ENCODE results near the gene VARS1.
"Not testable (repeated sequence)": the region's sequence is repeated elsewhere in the genome, so short reads cannot be mapped to it uniquely, and the experiment has no call there.

The VARS1 gene

DNA sequence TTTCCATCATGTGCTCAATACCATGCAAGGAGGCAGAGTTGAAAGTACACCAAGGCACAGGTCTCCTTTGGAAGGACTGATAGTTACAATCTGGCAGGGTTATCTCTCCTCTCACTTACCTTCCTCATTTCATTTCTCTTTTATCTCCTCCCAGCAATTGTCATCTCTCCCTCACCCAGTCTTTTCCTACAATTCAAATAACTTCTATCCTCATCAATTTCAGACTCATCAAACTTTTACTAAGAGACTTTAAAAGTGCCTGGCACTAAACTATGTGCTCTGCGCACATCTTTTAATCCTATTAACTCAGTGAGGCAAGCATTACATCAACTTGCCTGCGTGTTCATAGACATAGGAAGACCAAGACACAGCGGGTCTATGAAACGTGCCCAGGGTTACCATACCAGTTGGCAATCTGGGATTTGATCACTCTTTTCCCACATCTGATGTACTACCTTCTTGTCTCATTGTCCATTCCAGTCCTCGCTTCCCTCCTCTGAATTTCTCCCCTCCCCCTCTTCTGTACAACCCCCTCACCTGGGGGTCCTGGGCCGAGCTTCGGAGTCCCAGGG, 1.2 kb downstream of the VARS1 start:
- no peak for DNase-seq (ENCODE audit: low read depth)

DNA sequence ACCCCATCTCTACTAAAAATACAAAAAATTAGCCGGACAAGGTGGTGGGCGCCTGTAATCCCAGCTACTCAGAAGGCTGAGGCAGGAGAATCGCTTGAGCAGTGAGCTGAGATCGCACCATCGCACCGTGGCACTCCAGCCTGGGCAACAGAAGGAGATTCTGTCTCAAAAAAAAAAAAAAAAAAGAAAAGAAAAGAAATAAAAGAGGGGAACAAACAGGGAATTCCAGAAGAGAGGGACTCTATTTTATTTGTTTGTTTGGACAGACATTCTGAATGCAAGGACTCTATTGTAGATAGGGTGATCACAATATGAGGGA, 1.7 kb downstream of the VARS1 start:
- DNase-seq (ENCODE audit: low read depth), result not testable (repeated sequence)

GRCh38 chr6:31792761-31793171, 2.8 kb downstream of the VARS1 start:
- DNase-seq (ENCODE audit: low read depth), result no peak

- no peak for DNase-seq (ENCODE audit: low read depth)
Measured at GRCh38 chr6:31792090-31792374, 3.5 kb downstream of the VARS1 start.

GRCh38 chr6:31791324-31792089, 4.0 kb downstream of the VARS1 start:
- no peak for DNase-seq (ENCODE audit: low read depth)

DNA sequence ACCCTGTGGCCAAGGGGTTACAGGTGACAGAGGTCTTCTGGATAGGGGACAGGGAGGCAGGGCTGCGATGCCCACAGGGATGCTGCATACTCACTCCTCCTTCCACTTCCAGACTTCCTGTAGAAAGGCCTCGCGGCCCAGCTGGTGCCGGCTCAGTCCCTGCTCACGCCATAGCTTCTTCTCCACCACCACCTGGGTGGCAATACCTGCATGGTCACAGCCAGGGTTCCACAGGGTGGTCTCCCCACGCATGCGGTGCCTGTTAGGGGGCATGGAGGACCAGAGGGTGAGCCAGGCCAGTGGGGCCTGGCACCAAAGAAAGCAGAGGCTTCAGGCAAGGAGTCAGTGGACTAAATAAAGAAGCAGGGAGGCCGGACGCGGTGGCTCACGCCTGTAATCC, 10.1 kb downstream of the VARS1 start:
- no peak for DNase-seq (ENCODE audit: low read depth)

- DNase-seq (ENCODE audit: low read depth), result no peak
Measured at GRCh38 chr6:31784098-31784925, 11.2 kb downstream of the VARS1 start.

DNA sequence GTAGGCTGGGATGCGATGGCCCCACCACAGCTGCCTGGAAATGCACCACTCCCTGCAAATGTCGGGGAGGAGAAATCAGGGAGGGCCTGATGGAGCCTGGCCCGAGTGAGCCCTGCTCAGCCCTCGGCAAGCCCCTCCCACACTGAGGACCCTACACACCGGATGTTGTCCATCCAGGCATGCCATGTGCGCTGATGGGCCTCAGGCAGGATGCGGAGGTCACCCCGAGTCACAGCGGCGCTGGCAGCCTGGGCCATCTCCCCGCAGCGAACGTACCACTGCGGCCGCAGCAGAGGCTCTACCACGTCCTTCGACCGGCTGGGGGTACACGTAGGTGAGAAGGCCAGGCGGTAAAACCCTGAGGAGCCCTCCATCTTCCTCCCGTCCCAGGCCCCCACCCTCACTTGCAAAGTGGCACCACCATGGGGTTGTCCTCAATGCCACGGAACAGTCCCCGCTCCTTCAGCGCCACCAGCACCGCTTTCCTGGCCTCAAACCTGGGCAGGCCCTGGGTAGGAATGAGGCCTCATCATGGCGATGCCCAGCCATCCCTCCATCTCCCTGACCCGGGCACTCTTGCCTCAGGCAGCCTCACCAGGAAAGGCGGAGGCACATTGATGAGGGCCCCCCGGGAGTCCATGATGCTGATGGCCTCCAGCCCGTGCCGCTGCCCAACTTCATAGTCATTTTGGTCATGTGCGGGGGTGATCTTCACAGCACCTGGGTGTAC, 13.3 kb downstream of the VARS1 start:
- DNase-seq (ENCODE audit: low read depth), result no peak

GRCh38 chr6:31781244-31782125, 14.1 kb downstream of the VARS1 start:
- DNase-seq (ENCODE audit: low read depth), result no peak

DNA sequence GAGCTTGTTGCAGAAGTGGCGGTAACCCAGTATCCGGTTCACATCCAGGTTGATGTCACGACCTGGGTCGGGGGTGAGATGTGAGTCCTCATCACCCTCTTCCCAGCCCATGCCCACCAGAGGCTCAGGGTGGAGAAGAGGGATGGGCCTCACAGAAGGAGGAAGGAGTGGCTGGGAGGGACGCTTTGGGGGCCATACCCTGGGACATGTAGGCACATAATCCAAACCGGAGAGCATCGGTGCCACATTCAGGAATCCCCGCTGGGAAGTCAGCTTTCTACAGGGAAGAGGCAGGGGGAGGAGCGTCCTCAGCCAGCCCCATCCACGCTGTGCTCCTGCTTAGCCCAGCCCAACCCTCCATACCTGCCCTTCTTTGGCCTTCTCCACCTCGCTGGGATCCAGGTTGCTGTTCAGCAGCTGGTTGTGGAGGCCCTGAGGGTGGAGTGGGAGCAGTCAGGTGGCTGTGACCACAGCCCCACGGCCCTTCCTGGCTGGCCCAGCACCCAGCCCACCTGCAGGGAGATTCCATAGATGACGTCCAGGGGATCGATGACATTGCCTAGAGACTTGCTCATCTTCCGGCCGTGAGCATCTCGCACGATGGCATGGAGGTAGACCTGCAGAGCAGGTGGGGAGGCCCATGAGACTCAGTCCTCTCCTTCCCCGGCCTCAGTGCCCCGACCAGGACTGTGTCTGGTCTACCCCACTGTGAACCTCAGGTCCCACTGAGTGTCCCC, 14.9 kb downstream of the VARS1 start:
- DNase-seq (ENCODE audit: low read depth), result no peak

- no peak for DNase-seq (ENCODE audit: low read depth)
Measured at GRCh38 chr6:31779908-31780307, 15.6 kb downstream of the VARS1 start.

GRCh38 chr6:31778999-31779885, 16.3 kb downstream of the VARS1 start:
- DNase-seq (ENCODE audit: low read depth), result no peak

- DNase-seq (ENCODE audit: low read depth), result no peak
Measured at GRCh38 chr6:31778193-31778592, 17.4 kb downstream of the VARS1 start.

GRCh38 chr6:31777667-31778050, 17.9 kb downstream of the VARS1 start:
- no peak for DNase-seq (ENCODE audit: low read depth)

- DNase-seq (ENCODE audit: low read depth), result peak; percentile 74
Measured at GRCh38 chr6:31776989-31777666, 18.4 kb downstream of the VARS1 start, which contains the start of gene VWA7. Gene VWA7 (minus strand): TSS chr6:31777328. CDS start chr6:31776779, 549 bp downstream.

DNA sequence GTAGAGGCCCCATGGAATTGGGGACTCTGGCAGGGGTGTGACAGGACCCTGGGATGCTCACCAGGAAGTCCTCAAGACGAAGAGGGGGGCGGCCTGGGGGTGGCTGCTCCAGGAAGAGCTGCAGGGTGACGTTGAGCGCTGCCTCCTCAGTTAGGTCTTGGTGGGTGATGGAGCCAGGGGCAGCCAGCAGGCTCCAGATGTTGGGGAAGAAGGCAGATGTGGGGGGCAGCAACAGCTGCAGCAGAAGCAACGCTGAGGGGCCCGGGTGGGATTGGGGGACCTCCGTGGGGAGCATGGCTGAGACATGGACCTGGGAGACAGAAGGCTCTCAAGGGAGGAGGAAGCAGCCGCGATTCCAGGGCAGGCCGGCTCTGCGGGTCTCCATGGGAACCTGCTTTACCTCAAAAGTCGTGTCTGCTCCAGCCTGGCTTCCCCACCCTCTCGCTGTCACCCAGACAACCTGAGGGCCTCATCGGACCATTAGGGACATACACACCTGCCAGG, 19.0 kb downstream of the VARS1 start:
- no peak for DNase-seq (ENCODE audit: low read depth)

DNA sequence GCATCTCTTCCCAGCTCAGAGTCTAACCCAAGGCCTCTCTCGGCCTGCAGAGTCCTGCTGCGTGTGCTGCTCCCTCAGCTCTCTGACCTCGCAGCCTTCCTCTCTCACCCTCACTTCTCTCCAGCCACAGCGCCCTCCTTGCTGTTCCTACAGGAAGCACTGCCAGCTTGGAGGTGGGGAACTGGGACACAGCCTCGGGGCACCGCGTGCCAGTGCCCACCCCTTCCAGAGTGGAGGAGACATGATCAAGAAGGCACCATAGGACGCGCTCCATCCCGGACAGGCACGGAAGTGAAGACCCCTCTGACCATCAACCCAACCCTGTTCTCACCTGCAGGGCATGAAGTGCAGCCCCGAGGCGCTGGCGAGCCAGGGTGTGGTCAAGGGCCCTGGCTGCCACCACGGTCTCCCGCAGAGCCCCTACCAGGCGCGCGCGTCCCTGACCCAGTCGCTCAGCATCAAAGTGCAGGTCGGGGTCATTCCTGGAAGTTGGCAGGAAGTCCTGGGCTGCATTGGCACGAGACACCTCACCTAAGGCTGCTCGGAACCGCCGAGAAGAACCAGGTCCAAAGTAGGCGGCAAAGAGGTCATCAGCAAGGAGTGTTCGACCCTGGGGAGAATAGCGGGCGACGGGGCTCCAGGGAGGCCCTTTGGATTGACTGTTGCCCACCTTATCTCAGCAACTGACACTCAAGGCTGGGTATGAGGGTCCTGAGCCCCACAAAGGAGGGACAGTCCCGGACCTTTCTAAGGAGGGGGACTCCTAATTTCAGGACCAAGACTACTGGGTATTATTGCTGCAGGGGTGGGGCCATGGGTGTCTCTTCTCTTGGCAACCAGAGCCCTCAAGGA, 19.7 kb downstream of the VARS1 start:
- DNase-seq (ENCODE audit: low read depth), result no peak

DNA sequence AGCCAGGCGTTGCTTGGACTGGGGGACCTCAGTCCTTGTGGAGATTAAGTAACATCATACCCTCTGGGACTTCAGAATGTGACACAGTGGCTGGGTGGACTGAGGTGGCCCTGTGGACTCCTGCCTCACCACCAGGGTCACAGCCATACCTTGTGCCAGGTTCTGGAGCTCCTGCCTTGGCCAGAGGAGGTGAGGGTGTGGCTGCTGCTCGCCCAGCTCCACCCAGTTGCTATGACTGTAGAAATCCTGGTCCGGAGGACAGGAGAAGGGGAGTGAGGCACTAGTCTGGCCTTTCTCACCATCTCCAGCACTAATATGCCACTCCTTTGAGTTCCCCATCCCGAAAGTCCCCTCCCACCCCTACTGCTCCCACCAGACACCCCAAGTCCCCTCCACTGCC, 20.4 kb downstream of the VARS1 start:
- no peak for DNase-seq (ENCODE audit: low read depth)

Data from stimulated activated CD8-positive, alpha-beta memory T cell treated with anti-CD3 and anti-CD28 coated beads, Interleukin-4, amount 100 ng/mL, for 24 hours (primary cell).